22Rv1 (cell line): ENCODE data around the gene PROX1.

ENCODE experiments used
- H3K27ac ChIP-seq: fragments of 450-650 bp; 2 replicates; pipeline ENCODE4 v1.5.1; 2017
- ZFX ChIP-seq: fragments of 450-650 bp; IDR thresholded peaks from 2 replicates; pipeline ENCODE4 v1.6.1; 2017; ENCODE audit warnings: antibody characterized with exemption, borderline replicate concordance
- TF ChIP-seq, protein P1 (sequence below): fragments of 450-650 bp; IDR thresholded peaks from 2 replicates; pipeline ENCODE4 v1.5.1; 2017; ENCODE audit warnings: mild to moderate bottlenecking

PROX1 gene

DNA sequence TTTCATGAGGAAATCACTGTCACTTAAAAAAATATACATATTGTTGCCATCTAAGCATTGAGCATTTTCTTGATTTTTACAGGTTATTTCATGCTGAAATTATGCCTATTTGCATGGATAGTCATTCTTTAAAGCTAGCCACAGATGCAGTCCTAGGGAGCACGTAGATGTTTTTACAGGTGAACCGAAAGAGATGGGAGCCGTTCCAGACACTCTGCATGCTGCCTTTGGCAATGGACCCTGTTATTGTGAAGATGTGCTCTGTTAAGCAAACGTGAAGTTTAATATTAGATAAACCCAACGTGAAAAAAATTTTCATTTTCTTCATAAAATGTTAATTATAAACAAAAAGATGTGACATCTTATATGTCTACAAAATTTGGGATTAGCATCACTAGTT lies 7.1 kb downstream of the PROX1 start:
- TF ChIP-seq, protein P1, sequence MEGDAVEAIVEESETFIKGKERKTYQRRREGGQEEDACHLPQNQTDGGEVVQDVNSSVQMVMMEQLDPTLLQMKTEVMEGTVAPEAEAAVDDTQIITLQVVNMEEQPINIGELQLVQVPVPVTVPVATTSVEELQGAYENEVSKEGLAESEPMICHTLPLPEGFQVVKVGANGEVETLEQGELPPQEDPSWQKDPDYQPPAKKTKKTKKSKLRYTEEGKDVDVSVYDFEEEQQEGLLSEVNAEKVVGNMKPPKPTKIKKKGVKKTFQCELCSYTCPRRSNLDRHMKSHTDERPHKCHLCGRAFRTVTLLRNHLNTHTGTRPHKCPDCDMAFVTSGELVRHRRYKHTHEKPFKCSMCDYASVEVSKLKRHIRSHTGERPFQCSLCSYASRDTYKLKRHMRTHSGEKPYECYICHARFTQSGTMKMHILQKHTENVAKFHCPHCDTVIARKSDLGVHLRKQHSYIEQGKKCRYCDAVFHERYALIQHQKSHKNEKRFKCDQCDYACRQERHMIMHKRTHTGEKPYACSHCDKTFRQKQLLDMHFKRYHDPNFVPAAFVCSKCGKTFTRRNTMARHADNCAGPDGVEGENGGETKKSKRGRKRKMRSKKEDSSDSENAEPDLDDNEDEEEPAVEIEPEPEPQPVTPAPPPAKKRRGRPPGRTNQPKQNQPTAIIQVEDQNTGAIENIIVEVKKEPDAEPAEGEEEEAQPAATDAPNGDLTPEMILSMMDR, result no peak
- no peak overlapping the region for H3K27ac ChIP-seq

DNA sequence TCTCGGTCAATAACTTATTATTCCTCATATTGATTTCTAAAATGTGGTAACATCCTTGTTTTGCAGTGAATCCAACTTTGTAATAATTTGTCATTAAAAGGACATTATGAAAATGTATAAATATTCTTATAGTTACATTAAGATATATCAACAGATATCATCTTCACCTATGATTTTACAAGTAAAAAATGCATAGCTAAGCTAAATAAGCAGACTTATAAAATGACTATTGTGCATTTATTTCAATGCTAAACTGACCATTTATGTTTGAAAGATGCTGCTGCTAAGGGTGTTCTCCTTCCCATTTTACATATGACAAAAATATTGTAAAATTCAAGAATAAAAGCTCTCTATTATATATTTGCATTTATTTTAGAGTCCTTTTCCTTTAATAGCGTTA lies 7.8 kb downstream of the PROX1 start:
- no peak for TF ChIP-seq ZFX
- TF ChIP-seq, protein P1, result no peak

DNA sequence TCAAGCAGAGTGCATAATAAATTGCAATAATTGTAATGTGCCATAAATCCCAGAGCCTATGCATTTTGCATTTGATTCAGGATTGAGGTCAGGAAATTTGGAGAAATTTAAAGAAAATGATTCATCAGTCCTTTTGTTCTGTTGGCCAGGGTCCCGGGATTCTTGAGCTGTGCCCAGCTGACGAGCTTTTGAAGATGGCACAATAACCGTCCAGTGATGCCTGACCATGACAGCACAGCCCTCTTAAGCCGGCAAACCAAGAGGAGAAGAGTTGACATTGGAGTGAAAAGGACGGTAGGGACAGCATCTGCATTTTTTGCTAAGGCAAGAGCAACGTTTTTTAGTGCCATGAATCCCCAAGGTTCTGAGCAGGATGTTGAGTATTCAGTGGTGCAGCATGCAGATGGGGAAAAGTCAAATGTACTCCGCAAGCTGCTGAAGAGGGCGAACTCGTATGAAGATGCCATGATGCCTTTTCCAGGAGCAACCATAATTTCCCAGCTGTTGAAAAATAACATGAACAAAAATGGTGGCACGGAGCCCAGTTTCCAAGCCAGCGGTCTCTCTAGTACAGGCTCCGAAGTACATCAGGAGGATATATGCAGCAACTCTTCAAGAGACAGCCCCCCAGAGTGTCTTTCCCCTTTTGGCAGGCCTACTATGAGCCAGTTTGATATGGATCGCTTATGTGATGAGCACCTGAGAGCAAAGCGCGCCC lies 8.7 kb downstream of the PROX1 start:
- TF ChIP-seq, protein P1, result no peak
- no peak for TF ChIP-seq ZFX
- no peak overlapping the region for H3K27ac ChIP-seq

More for the DNA sequence above, 7.8 kb downstream of the PROX1 start:
- no peak overlapping the region for H3K27ac ChIP-seq

DNA sequence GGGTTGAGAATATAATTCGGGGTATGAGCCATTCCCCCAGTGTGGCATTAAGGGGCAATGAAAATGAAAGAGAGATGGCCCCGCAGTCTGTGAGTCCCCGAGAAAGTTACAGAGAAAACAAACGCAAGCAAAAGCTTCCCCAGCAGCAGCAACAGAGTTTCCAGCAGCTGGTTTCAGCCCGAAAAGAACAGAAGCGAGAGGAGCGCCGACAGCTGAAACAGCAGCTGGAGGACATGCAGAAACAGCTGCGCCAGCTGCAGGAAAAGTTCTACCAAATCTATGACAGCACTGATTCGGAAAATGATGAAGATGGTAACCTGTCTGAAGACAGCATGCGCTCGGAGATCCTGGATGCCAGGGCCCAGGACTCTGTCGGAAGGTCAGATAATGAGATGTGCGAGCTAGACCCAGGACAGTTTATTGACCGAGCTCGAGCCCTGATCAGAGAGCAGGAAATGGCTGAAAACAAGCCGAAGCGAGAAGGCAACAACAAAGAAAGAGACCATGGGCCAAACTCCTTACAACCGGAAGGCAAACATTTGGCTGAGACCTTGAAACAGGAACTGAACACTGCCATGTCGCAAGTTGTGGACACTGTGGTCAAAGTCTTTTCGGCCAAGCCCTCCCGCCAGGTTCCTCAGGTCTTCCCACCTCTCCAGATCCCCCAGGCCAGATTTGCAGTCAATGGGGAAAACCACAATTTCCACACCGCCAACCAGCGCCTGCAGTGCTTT lies 9.4 kb downstream of the PROX1 start:
- H3K27ac ChIP-seq, result no peak overlapping the region
- TF ChIP-seq ZFX, result no peak
- TF ChIP-seq, protein P1, result no peak

DNA sequence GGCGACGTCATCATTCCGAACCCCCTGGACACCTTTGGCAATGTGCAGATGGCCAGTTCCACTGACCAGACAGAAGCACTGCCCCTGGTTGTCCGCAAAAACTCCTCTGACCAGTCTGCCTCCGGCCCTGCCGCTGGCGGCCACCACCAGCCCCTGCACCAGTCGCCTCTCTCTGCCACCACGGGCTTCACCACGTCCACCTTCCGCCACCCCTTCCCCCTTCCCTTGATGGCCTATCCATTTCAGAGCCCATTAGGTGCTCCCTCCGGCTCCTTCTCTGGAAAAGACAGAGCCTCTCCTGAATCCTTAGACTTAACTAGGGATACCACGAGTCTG lies 10.0 kb downstream of the PROX1 start:
- no peak for TF ChIP-seq ZFX
- TF ChIP-seq, protein P1, result no peak
- H3K27ac ChIP-seq, result no peak overlapping the region

DNA sequence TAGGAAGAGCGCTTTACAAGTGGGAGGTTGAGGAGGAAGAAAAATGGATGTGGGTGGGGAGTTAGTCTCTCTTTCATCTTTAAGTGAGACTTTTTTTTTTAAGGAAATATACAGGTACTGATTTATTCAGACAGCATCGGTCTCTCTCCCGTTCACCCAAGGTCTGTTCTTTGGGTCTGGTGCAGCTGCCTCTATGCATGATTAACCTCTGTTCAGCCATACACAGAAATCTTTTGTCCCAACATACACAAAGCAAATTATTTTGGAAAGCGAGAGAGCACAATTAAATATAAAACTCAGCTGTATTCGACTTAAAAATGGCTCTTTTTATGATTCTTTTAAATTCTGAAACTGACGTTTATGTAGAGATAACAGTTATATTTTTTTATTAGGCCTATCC lies 11.0 kb downstream of the PROX1 start:
- no peak overlapping the region for H3K27ac ChIP-seq
- TF ChIP-seq, protein P1, result no peak
- no peak for TF ChIP-seq ZFX

DNA sequence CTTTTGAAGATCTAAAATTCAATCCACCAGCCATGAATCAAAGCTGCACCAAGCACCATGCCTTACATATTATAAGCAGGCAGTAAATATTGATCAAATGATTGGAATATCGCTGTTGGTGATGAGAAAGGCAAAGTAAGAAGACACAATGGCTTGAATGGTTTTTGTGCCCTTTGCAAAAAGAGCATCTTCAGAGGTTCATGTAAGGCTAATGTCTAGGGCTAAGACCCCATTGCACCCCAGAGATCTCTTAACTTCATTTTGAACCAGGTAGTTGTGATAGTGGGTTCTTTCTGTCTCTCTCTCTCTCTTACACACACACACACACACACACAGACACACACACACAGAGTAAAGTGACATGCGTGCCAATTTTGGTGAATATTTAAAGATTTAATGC lies 12.0 kb downstream of the PROX1 start:
- TF ChIP-seq ZFX, result no peak
- TF ChIP-seq, protein P1, result no peak
- no peak overlapping the region for H3K27ac ChIP-seq
